Esophagus muscularis mucosa (tissue), 4 donors: ENCODE results near the gene DUSP21. TPM values are rescaled to one million over a fixed set of nuclear protein-coding genes. Genes with fewer than 3 reads are reported as not detected.
"Not testable (repeated sequence)": the region's sequence is repeated elsewhere in the genome, so short reads cannot be mapped to it uniquely, and the experiment has no call there.

Source experiments
- DNase-seq: peaks from one replicate; pipeline ENCODE4 v3.0.0-alpha.2; 2017; ENCODE audit errors: extremely low spot score
- H3K27ac ChIP-seq, 4 donors: fragments of 200-600 bp; sonication (generic); replicated peaks in 1 of 4; 1 replicate in 3 of 4; 2 replicates in 1 of 4; pipeline ENCODE4 v1.5.1; 2016 to 2019; ENCODE audit warnings: mild to moderate bottlenecking in 1 of 4
- H3K27me3 ChIP-seq, 4 donors: fragments of 200-600 bp; sonication (generic); one replicate each; pipeline versions ENCODE4 v1.5.1 to v1.6.0; 2016 to 2019
- H3K36me3 ChIP-seq, 4 donors: fragments of 200-600 bp; sonication (generic); one replicate each; pipeline ENCODE4 v1.5.1; 2016 to 2019
- H3K4me1 ChIP-seq, 4 donors: fragments of 200-600 bp; sonication (generic); one replicate each; pipeline ENCODE4 v1.5.1; 2016 to 2019
- H3K4me3 ChIP-seq, 4 donors: fragments of 200-600 bp; sonication (generic); 1 replicate in 2 of 4; 2 replicates in 2 of 4; pipeline ENCODE4 v1.5.1; 2016 to 2019; ENCODE audit warnings: mild to moderate bottlenecking in 4 of 4, moderate library complexity in 1 of 4
- H3K9me3 ChIP-seq, 4 donors: fragments of 200-600 bp; sonication (generic); 1 replicate in 3 of 4; 2 replicates in 1 of 4; pipeline ENCODE4 v1.5.1; 2016 to 2019
- EP300 ChIP-seq: sonication (generic); formaldehyde crosslinking; IDR thresholded peaks from one replicate; pipeline ENCODE4 v1.6.1; 2017; ENCODE audit warnings: antibody characterized with exemption
- POLR2A ChIP-seq: fragments of 450-650 bp; IDR thresholded peaks from one replicate; pipeline ENCODE4 v1.6.1; 2017; ENCODE audit warnings: antibody characterized with exemption, moderate library complexity, mild to moderate bottlenecking, low read depth
- POLR2AphosphoS5 ChIP-seq, 2 donors: sonication (generic); formaldehyde crosslinking; IDR thresholded peaks; one replicate each; pipeline ENCODE4 v1.6.1; 2017; ENCODE audit warnings: antibody characterized with exemption in 2 of 2
- WGBS: methylation state at CpG from one replicate; pipeline ENCODE4 v1.1.5; 2018; 5-methylcytosine and 5-hydroxymethylcytosine counted together
- intact Hi-C: fragments of 100-400 bp; cut with DNase I; formaldehyde crosslinking; loops from one replicate; pipeline ENCODE4 v1.15.1; 2023
- total RNA-seq, 4 donors: library from RNA; depleted of rRNA; stranded (reverse); fragments of >200 nt; gene quantifications; one replicate each; pipeline versions ENCODE4 v1.1.0 to v1.2.1, GENCODE V29; 2016
- TF ChIP-seq, protein P1 (sequence below), 3 experiments: fragments of 200-600 bp in 2 of 3; fragments of 450-650 bp in 1 of 3; sonication (generic) in 2 of 3; IDR thresholded peaks; one replicate each; pipeline ENCODE4 v1.5.1; 2017 to 2019; ENCODE audit warnings: antibody characterized with exemption in 3 of 3, mild to moderate bottlenecking in 2 of 3, moderate library complexity in 1 of 3

The DUSP21 gene
- total RNA-seq, 4 donors from 2014 or later = not detected

DNA sequence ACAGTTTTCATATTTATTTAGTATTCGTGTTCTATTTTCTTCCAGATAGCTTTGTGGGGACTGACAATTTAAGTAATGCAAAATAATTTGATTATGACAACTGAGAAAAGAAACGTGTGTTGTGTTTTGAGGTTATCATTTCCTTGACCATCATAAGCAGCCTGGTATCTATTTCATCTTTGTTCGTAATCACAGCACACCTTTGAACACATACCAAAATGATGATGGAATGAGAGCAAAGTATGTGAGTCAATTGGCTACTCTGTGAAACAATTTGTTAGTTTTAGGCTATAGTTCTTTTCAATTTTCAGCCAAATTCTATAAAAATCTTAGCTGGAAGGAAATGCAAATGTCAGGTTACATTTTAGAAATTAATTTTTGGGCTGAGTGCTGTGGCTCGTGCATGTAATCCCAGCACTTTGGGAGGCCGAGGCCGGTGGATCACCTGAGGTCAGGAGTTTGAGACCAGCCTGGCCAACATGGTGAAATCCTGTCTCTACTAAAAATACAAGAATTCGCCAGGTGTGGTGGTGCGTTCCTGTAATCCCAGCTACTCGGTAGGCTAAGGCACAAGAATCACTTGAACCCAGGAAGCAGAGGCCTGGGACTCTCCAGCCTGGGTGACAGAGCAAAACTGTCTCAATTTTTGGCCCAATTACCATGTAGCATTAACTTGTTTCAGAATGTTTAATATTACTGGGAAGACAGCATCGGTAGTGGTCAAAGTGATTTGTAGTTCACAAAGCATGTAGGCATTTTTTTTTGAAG, 1.1 kb upstream of the DUSP21 start:
- H3K4me3 ChIP-seq = no peak overlapping the region
- 88% methylated on average over 10 of the region's 10 CpGs for WGBS

DNA sequence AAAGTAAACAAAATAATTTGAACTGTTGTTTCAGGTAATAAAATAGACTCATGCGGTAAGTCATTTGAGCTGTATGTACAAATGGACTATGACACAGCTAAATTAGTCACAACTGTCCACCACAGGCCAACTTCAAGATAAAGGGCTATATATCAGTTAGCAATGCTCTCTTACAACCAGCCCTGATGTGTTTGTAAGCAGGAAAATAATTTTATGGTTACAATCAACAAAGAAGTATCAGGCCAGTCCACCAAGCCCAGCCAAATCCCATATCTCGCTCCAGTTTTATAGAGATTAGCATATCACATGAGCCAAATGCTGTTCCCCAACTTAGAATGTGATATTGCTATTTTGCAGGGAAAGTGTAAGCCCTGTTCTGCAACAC, 511 bp upstream of the DUSP21 start:
- Histone ChIP-seq H3K4me1 (no peaks in the 10 kb centered on the region), H3K9me3 (no peaks in the 10 kb centered on the region), H3K27ac (no peak overlapping the region), H3K36me3 (no peaks in the 10 kb centered on the region), H3K4me3 (no peak overlapping the region), H3K27me3 (no peaks in the 10 kb centered on the region)
- TF ChIP-seq POLR2AphosphoS5 (IDR thresholded peaks at IDR 0.05) = no peak
- TF ChIP-seq, protein P1, sequence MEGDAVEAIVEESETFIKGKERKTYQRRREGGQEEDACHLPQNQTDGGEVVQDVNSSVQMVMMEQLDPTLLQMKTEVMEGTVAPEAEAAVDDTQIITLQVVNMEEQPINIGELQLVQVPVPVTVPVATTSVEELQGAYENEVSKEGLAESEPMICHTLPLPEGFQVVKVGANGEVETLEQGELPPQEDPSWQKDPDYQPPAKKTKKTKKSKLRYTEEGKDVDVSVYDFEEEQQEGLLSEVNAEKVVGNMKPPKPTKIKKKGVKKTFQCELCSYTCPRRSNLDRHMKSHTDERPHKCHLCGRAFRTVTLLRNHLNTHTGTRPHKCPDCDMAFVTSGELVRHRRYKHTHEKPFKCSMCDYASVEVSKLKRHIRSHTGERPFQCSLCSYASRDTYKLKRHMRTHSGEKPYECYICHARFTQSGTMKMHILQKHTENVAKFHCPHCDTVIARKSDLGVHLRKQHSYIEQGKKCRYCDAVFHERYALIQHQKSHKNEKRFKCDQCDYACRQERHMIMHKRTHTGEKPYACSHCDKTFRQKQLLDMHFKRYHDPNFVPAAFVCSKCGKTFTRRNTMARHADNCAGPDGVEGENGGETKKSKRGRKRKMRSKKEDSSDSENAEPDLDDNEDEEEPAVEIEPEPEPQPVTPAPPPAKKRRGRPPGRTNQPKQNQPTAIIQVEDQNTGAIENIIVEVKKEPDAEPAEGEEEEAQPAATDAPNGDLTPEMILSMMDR (IDR thresholded peaks at IDR 0.05) = no peak
- no peak for TF ChIP-seq POLR2A
- no peak for TF ChIP-seq EP300
- WGBS = 100% methylated on average over 2 of the region's 2 CpGs
- no peak for DNase-seq
- intact Hi-C loops = no loop called here

More for the DNA sequence above, 1.1 kb upstream of the DUSP21 start:
- intact Hi-C loops = no loop called here
- Histone ChIP-seq H3K27ac (no peak overlapping the region), H3K4me1 (no peaks in the 10 kb centered on the region), H3K9me3 (no peaks in the 10 kb centered on the region), H3K36me3 (no peaks in the 10 kb centered on the region), H3K27me3 (no peaks in the 10 kb centered on the region)
- TF ChIP-seq, protein P1 (IDR thresholded peaks at IDR 0.05) = no peak
- no peak for TF ChIP-seq EP300
- TF ChIP-seq POLR2A = no peak
- no peak for TF ChIP-seq POLR2AphosphoS5 (IDR thresholded peaks at IDR 0.05)
- no peak for DNase-seq

DNA sequence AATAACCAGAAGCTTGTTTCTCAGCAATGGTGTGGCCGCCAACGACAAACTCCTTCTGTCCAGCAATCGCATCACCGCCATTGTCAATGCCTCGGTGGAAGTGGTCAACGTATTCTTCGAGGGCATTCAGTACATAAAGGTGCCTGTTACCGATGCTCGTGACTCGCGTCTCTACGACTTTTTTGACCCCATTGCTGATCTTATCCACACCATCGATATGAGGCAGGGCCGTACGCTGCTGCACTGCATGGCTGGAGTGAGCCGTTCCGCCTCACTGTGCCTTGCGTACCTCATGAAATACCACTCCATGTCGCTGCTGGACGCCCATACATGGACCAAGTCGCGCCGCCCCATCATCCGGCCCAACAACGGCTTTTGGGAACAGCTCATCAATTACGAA, 383 bp downstream of the DUSP21 start:
- H3K36me3 ChIP-seq = no peaks in the 10 kb centered on the region

DNA sequence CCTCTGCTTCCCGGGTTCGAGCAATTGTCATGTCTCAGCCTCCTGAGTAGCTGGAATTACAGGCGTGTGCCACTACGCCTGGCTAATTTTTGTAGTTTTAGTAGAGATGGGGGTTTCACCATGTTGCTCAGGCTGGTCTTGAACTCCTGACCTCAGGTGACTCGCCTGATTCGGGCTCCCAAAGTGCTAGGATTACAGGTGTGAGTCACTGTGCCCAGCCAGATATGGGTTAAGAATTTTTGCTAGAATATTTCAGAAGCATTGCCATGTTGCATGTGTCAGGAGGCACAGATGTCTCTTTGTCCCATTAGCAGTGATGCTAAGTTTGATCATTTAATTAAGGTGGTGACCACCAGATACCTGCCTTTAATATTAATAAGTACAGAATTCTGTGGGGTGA, 7.1 kb downstream of the DUSP21 start:
- DNase-seq, H3K4me1 ChIP-seq, intact Hi-C loops, H3K9me3 ChIP-seq, H3K27ac ChIP-seq, H3K4me3 ChIP-seq, H3K27me3 ChIP-seq, H3K36me3 ChIP-seq: not testable (repeated sequence)
- 86% methylated on average over 6 of the region's 6 CpGs for WGBS

More for the DNA sequence above, 383 bp downstream of the DUSP21 start:
- no peak for DNase-seq
- no peaks in the 10 kb centered on the region for H3K4me1 ChIP-seq
- H3K9me3 ChIP-seq = no peaks in the 10 kb centered on the region
- H3K4me3 ChIP-seq = no peak overlapping the region
- 96% methylated on average over 26 of the region's 26 CpGs for WGBS
- intact Hi-C loops = no loop called here
- no peak overlapping the region for H3K27ac ChIP-seq
- TF ChIP-seq EP300 = no peak
- TF ChIP-seq, protein P1 (IDR thresholded peaks at IDR 0.05) = no peak
- no peak for TF ChIP-seq POLR2AphosphoS5 (IDR thresholded peaks at IDR 0.05)
- TF ChIP-seq POLR2A = no peak
- H3K27me3 ChIP-seq = no peaks in the 10 kb centered on the region

DNA sequence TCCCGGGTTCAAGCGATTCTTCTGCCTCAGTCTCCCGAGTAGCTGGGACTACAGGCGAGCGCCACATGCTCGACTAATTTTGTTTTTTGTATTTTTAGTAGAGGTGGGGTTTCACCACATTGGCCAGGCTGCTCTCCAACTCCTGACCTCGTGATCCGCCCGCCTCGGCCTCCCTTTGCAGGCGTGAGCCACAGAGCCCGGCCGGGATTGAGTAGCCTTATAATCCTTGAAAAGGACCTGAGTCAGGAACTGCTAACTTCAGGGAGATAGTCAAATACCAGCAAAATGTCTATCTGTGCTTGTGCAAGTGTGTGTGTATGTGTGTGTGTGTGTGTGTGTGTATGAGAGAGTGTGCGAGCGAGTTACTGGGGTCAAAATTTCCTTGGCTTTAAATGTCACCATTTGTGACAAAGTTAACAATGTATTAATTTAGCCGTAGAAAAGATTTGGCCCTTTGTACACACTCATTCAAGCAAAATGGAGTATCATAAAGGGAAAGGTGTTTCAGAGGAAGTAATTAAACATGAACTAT, 27.4 kb downstream of the DUSP21 start:
- 83% methylated on average over 13 of the region's 16 CpGs for WGBS
- Histone ChIP-seq H3K36me3 (no peaks in the 10 kb centered on the region), H3K4me3 (peak overlapping the region in 2 of 4 donors; percentile 97 to 98), H3K27me3 (no peaks in the 10 kb centered on the region), H3K27ac (peak overlapping the region in 3 of 4 donors; percentile 14 to 100 (median 98)), H3K4me1 (peaks cover 10 to 37% (median 17%) of the 10 kb centered on the region in 4 donors), H3K9me3 (no peaks in the 10 kb centered on the region)
- no peak for DNase-seq
- intact Hi-C loops = loop anchor here (5.0 to 10.0 kb wide), 3 partner anchors 196 to 634 kb away; partner anchors contain the start of gene FUNDC1
- TF ChIP-seq, protein P1 (IDR thresholded peaks at IDR 0.05) = no peak
- TF ChIP-seq EP300 (no peak), POLR2AphosphoS5 (IDR thresholded peaks at IDR 0.05) (no peak), POLR2A (no peak)
